Coronary artery (tissue), 2 donors: ENCODE measurements around the gene TIGAR.

Experiments
- DNase-seq: peaks from one replicate; pipeline ENCODE4 v3.0.0-alpha.2; 2017; ENCODE audit warnings: low spot score
- H3K27ac ChIP-seq, 2 donors: fragments of 200-600 bp; sonication (generic); one replicate each; pipeline ENCODE4 v1.5.1; 2016 to 2019
- H3K4me3 ChIP-seq: fragments of 200-600 bp; sonication (generic); 2 replicates; pipeline ENCODE4 v1.5.1; 2016; ENCODE audit warnings: mild to moderate bottlenecking, moderate library complexity
- CTCF ChIP-seq: fragments of 200-600 bp; sonication (generic); IDR thresholded peaks from one replicate; pipeline ENCODE4 v1.5.1; 2019; ENCODE audit warnings: antibody characterized with exemption

TIGAR gene

GRCh38 chr12:4288296-4289131, 32.5 kb upstream of the TIGAR start:
- no peak for TF ChIP-seq CTCF
- DNase-seq, result no peak
- Histone ChIP-seq H3K27ac (peak overlapping the region in 1 of 2 donors; percentile 67), H3K4me3 (peak overlapping the region; percentile 24)

- peak overlapping the region in 1 of 2 donors; percentile 67 for H3K27ac ChIP-seq
Observed at GRCh38 chr12:4289231-4289878, 31.7 kb upstream of the TIGAR start.

GRCh38 chr12:4289998-4290790, 30.8 kb upstream of the TIGAR start:
- no peak overlapping the region for H3K4me3 ChIP-seq

More at GRCh38 chr12:4289231-4289878, 31.7 kb upstream of the TIGAR start:
- DNase-seq, result no peak
- peak overlapping the region; percentile 24 for H3K4me3 ChIP-seq
- no peak for TF ChIP-seq CTCF

GRCh38 chr12:4292341-4293073, 28.5 kb upstream of the TIGAR start:
- TF ChIP-seq CTCF, result no peak
- H3K27ac ChIP-seq, result peak overlapping the region in 1 of 2 donors; percentile 30
- H3K4me3 ChIP-seq, result no peak overlapping the region
- DNase-seq, result no peak

More at GRCh38 chr12:4289998-4290790, 30.8 kb upstream of the TIGAR start:
- no peak for DNase-seq
- no peak for TF ChIP-seq CTCF
- peak overlapping the region in 1 of 2 donors; percentile 67 for H3K27ac ChIP-seq

- no peak for TF ChIP-seq CTCF
- Histone ChIP-seq H3K4me3 (no peak overlapping the region), H3K27ac (no peak overlapping the region)
- no peak for DNase-seq
Observed at GRCh38 chr12:4293299-4293965, 27.6 kb upstream of the TIGAR start.

GRCh38 chr12:4293966-4294505, 27.0 kb upstream of the TIGAR start:
- H3K27ac ChIP-seq, result no peak overlapping the region
- no peak for DNase-seq
- no peak overlapping the region for H3K4me3 ChIP-seq
- no peak for TF ChIP-seq CTCF
